ENCODE data around the gene MUC20.

DNA sequence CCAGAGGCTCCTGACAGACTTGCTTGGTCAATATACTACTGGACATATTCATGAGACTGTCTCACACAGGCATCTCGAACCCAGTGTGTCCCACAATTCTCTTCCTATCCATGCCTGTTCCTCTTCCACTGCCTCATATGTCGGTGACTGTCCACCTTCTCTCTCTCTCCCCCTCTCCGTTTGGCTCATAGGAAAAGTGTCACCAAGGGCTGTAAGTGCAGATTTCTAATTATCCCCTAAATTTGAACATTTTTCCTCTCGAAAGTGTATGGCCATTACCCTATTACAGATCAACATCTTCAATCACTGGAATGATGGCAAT lies 22.5 kb upstream of the MUC20 start:
- TF ChIP-seq POLR2A (IDR thresholded peaks at IDR 0.05; ENCODE audit: insufficient read depth in 1 of 2, low read depth in 2 of 2, low read length in 2 of 2) (no peak), TAF1 (CRISPR knock-in tag; IDR thresholded peaks at IDR 0.05) (no peak), SRSF1 (optimal IDR thresholded peaks at IDR 0.05; ENCODE audit: low read depth, low read length) (no peak), SALL1 (CRISPR knock-in tag; IDR thresholded peaks at IDR 0.05) (no peak)

All from HepG2 (cell line).